ENCODE results near the gene ATP2B2.

Gene ATP2B2

GRCh38 chr3:10280571-10280970 lies 224.8 kb downstream of the ATP2B2 start:
- H3K9ac ChIP-seq (ENCODE audit: low read length), result no peak overlapping the region
- H3K36me3 ChIP-seq (ENCODE audit: control insufficient read depth in 1 of 2, insufficient read depth in 2 of 2, low read depth in 1 of 2, low read length in 2 of 2), result peaks cover 64 to 75% of the 10 kb centered on the region in 2 experiments
- H3K9me3 ChIP-seq (ENCODE audit: control insufficient read depth, low read length), result no peaks in the 10 kb centered on the region
- H2BK12ac ChIP-seq (ENCODE audit: low read length in 2 of 2), result no peak overlapping the region
- peaks cover 6% of the 10 kb centered on the region for H3K4me1 ChIP-seq (ENCODE audit: control insufficient read depth, insufficient read depth, low read depth, low read length)
- H3K27ac ChIP-seq (ENCODE audit: low read length, poor library complexity, severe bottlenecking), result no peak overlapping the region
- 100% methylated on average over 4 of the region's 6 CpGs for WGBS
- H2AK5ac ChIP-seq (ENCODE audit: low read length, severe bottlenecking), result no peak overlapping the region
- H3K27me3 ChIP-seq (ENCODE audit: control insufficient read depth in 1 of 2, insufficient read depth in 1 of 2, low read length in 2 of 2), result no peaks in the 10 kb centered on the region
- no peak overlapping the region for H4K8ac ChIP-seq (ENCODE audit: low read length)
- no peak overlapping the region for H4K91ac ChIP-seq (ENCODE audit: low read length)
- no peak overlapping the region for H3K18ac ChIP-seq (ENCODE audit: low read depth in 1 of 2, low read length in 2 of 2)
- no peak overlapping the region for H2BK5ac ChIP-seq (ENCODE audit: low read depth, low read length, poor library complexity, severe bottlenecking)
- H3K23ac ChIP-seq (ENCODE audit: low read length in 2 of 2), result no peak overlapping the region
- no peak overlapping the region for H2BK120ac ChIP-seq (ENCODE audit: low read depth, low read length)
- H3K4me2 ChIP-seq (ENCODE audit: low read length, poor library complexity, severe bottlenecking), result no peak overlapping the region
- H3K4ac ChIP-seq (ENCODE audit: low read depth in 1 of 2, low read length in 2 of 2), result no peak overlapping the region
- DNase-seq, result no peak
- no peak overlapping the region for H3K14ac ChIP-seq (ENCODE audit: low read length in 2 of 2)
- H2AFZ ChIP-seq (ENCODE audit: low read depth, low read length), result no peak overlapping the region
- H2BK15ac ChIP-seq (ENCODE audit: low read depth, poor library complexity, severe bottlenecking), result no peak overlapping the region
- H3K79me1 ChIP-seq (replicated peaks; ENCODE audit: low read length, poor library complexity, severe bottlenecking), result peaks cover 46% of the 10 kb centered on the region
- no peak overlapping the region for H3K4me3 ChIP-seq (ENCODE audit: insufficient read depth in 1 of 2, low read depth in 1 of 2, low read length in 2 of 2)

GRCh38 chr3:10280177-10280529 lies 225.2 kb downstream of the ATP2B2 start:
- H3K27me3 ChIP-seq (ENCODE audit: control insufficient read depth in 1 of 2, insufficient read depth in 1 of 2, low read length in 2 of 2), result no peaks in the 10 kb centered on the region
- WGBS, result 95% methylated on average over 4 of the region's 5 CpGs

GRCh38 chr3:10279384-10280176 lies 225.8 kb downstream of the ATP2B2 start:
- WGBS, result 97% methylated on average over 13 of the region's 13 CpGs

More at GRCh38 chr3:10280177-10280529, 225.2 kb downstream of the ATP2B2 start:
- no peak overlapping the region for H3K4me3 ChIP-seq (ENCODE audit: insufficient read depth in 1 of 2, low read depth in 1 of 2, low read length in 2 of 2)
- no peak overlapping the region for H4K8ac ChIP-seq (ENCODE audit: low read length)
- no peak overlapping the region for H3K4ac ChIP-seq (ENCODE audit: low read depth in 1 of 2, low read length in 2 of 2)
- H2BK120ac ChIP-seq (ENCODE audit: low read depth, low read length), result no peak overlapping the region
- H3K27ac ChIP-seq (ENCODE audit: low read length, poor library complexity, severe bottlenecking), result no peak overlapping the region
- H3K18ac ChIP-seq (ENCODE audit: low read depth in 1 of 2, low read length in 2 of 2), result no peak overlapping the region
- no peak overlapping the region for H2BK12ac ChIP-seq (ENCODE audit: low read length in 2 of 2)
- H3K9ac ChIP-seq (ENCODE audit: low read length), result no peak overlapping the region
- no peaks in the 10 kb centered on the region for H3K9me3 ChIP-seq (ENCODE audit: control insufficient read depth, low read length)
- H3K4me2 ChIP-seq (ENCODE audit: low read length, poor library complexity, severe bottlenecking), result no peak overlapping the region
- peaks cover 6% of the 10 kb centered on the region for H3K4me1 ChIP-seq (ENCODE audit: control insufficient read depth, insufficient read depth, low read depth, low read length)
- H3K36me3 ChIP-seq (ENCODE audit: control insufficient read depth in 1 of 2, insufficient read depth in 2 of 2, low read depth in 1 of 2, low read length in 2 of 2), result peaks cover 64 to 71% of the 10 kb centered on the region in 2 experiments
- H3K23ac ChIP-seq (ENCODE audit: low read length in 2 of 2), result no peak overlapping the region
- H2AK5ac ChIP-seq (ENCODE audit: low read length, severe bottlenecking), result no peak overlapping the region
- H4K91ac ChIP-seq (ENCODE audit: low read length), result no peak overlapping the region
- no peak overlapping the region for H2BK15ac ChIP-seq (ENCODE audit: low read depth, poor library complexity, severe bottlenecking)
- no peak overlapping the region for H2BK5ac ChIP-seq (ENCODE audit: low read depth, low read length, poor library complexity, severe bottlenecking)
- peaks cover 48% of the 10 kb centered on the region for H3K79me1 ChIP-seq (replicated peaks; ENCODE audit: low read length, poor library complexity, severe bottlenecking)
- no peak overlapping the region for H2AFZ ChIP-seq (ENCODE audit: low read depth, low read length)
- DNase-seq, result no peak
- H3K14ac ChIP-seq (ENCODE audit: low read length in 2 of 2), result no peak overlapping the region

GRCh38 chr3:10278501-10278900 lies 226.9 kb downstream of the ATP2B2 start:
- Histone ChIP-seq H2BK15ac (ENCODE audit: low read depth, poor library complexity, severe bottlenecking) (no peak overlapping the region), H2BK5ac (ENCODE audit: low read depth, low read length, poor library complexity, severe bottlenecking) (no peak overlapping the region), H3K27me3 (ENCODE audit: control insufficient read depth in 1 of 2, insufficient read depth in 1 of 2, low read length in 2 of 2) (no peaks in the 10 kb centered on the region), H3K4me3 (ENCODE audit: insufficient read depth in 1 of 2, low read depth in 1 of 2, low read length in 2 of 2) (no peak overlapping the region), H2AK5ac (ENCODE audit: low read length, severe bottlenecking) (no peak overlapping the region), H3K27ac (ENCODE audit: low read length, poor library complexity, severe bottlenecking) (no peak overlapping the region), H3K4ac (ENCODE audit: low read depth in 1 of 2, low read length in 2 of 2) (no peak overlapping the region), H3K23ac (ENCODE audit: low read length in 2 of 2) (no peak overlapping the region), H3K36me3 (ENCODE audit: control insufficient read depth in 1 of 2, insufficient read depth in 2 of 2, low read depth in 1 of 2, low read length in 2 of 2) (peaks cover 49 to 63% of the 10 kb centered on the region in 2 experiments), H4K91ac (ENCODE audit: low read length) (no peak overlapping the region), H2BK120ac (ENCODE audit: low read depth, low read length) (no peak overlapping the region), H3K4me1 (ENCODE audit: control insufficient read depth, insufficient read depth, low read depth, low read length) (peaks cover 2% of the 10 kb centered on the region), H4K8ac (ENCODE audit: low read length) (no peak overlapping the region), H3K4me2 (ENCODE audit: low read length, poor library complexity, severe bottlenecking) (no peak overlapping the region), H3K18ac (ENCODE audit: low read depth in 1 of 2, low read length in 2 of 2) (no peak overlapping the region), H3K14ac (ENCODE audit: low read length in 2 of 2) (no peak overlapping the region), H2AFZ (ENCODE audit: low read depth, low read length) (no peak overlapping the region), H3K9ac (ENCODE audit: low read length) (no peak overlapping the region), H2BK12ac (ENCODE audit: low read length in 2 of 2) (no peak overlapping the region), H3K79me1 (replicated peaks; ENCODE audit: low read length, poor library complexity, severe bottlenecking) (peaks cover 36% of the 10 kb centered on the region), H3K9me3 (ENCODE audit: control insufficient read depth, low read length) (no peaks in the 10 kb centered on the region)
- 100% methylated on average over 1 of the region's 1 CpG for WGBS
- DNase-seq, result no peak

More at GRCh38 chr3:10279384-10280176, 225.8 kb downstream of the ATP2B2 start:
- no peak overlapping the region for H2BK5ac ChIP-seq (ENCODE audit: low read depth, low read length, poor library complexity, severe bottlenecking)
- no peak overlapping the region for H3K4me3 ChIP-seq (ENCODE audit: insufficient read depth in 1 of 2, low read depth in 1 of 2, low read length in 2 of 2)
- DNase-seq, result no peak
- peaks cover 47% of the 10 kb centered on the region for H3K79me1 ChIP-seq (replicated peaks; ENCODE audit: low read length, poor library complexity, severe bottlenecking)
- no peak overlapping the region for H4K91ac ChIP-seq (ENCODE audit: low read length)
- H3K23ac ChIP-seq (ENCODE audit: low read length in 2 of 2), result no peak overlapping the region
- H3K4ac ChIP-seq (ENCODE audit: low read depth in 1 of 2, low read length in 2 of 2), result no peak overlapping the region
- no peak overlapping the region for H2AK5ac ChIP-seq (ENCODE audit: low read length, severe bottlenecking)
- H3K36me3 ChIP-seq (ENCODE audit: control insufficient read depth in 1 of 2, insufficient read depth in 2 of 2, low read depth in 1 of 2, low read length in 2 of 2), result peaks cover 60 to 68% of the 10 kb centered on the region in 2 experiments
- no peaks in the 10 kb centered on the region for H3K27me3 ChIP-seq (ENCODE audit: control insufficient read depth in 1 of 2, insufficient read depth in 1 of 2, low read length in 2 of 2)
- no peaks in the 10 kb centered on the region for H3K9me3 ChIP-seq (ENCODE audit: control insufficient read depth, low read length)
- H3K14ac ChIP-seq (ENCODE audit: low read length in 2 of 2), result no peak overlapping the region
- no peak overlapping the region for H2BK15ac ChIP-seq (ENCODE audit: low read depth, poor library complexity, severe bottlenecking)
- no peak overlapping the region for H3K9ac ChIP-seq (ENCODE audit: low read length)
- no peak overlapping the region for H2BK120ac ChIP-seq (ENCODE audit: low read depth, low read length)
- no peak overlapping the region for H3K27ac ChIP-seq (ENCODE audit: low read length, poor library complexity, severe bottlenecking)
- H4K8ac ChIP-seq (ENCODE audit: low read length), result no peak overlapping the region
- H3K4me1 ChIP-seq (ENCODE audit: control insufficient read depth, insufficient read depth, low read depth, low read length), result peaks cover 1% of the 10 kb centered on the region
- no peak overlapping the region for H3K18ac ChIP-seq (ENCODE audit: low read depth in 1 of 2, low read length in 2 of 2)
- H2BK12ac ChIP-seq (ENCODE audit: low read length in 2 of 2), result no peak overlapping the region
- no peak overlapping the region for H3K4me2 ChIP-seq (ENCODE audit: low read length, poor library complexity, severe bottlenecking)
- H2AFZ ChIP-seq (ENCODE audit: low read depth, low read length), result no peak overlapping the region
